Astrocyte of the cerebellum (primary cell): Measurements from ENCODE around the gene BTC.

Source experiments
- DNase-seq: peaks from one replicate; pipeline ENCODE4 v3.0.0-alpha.2; 2011; ENCODE audit warnings: low read depth
- H3K4me3 ChIP-seq: 2 replicates; pipeline ENCODE4 v1.5.1; 2011; ENCODE audit warnings: mild to moderate bottlenecking, low read depth, low read length, moderate library complexity
- CTCF ChIP-seq: IDR thresholded peaks from 2 replicates; pipeline ENCODE4 v1.5.1; 2012; ENCODE audit warnings: low read length, low read depth, moderate library complexity, mild to moderate bottlenecking; ENCODE audit errors: missing control alignments
- in situ Hi-C: cut with HindIII; loops from 2 replicates; pipeline ENCODE4 v1.10.0; 2017; ENCODE audit warnings: low sequenced_read_pairs

Gene BTC

DNA sequence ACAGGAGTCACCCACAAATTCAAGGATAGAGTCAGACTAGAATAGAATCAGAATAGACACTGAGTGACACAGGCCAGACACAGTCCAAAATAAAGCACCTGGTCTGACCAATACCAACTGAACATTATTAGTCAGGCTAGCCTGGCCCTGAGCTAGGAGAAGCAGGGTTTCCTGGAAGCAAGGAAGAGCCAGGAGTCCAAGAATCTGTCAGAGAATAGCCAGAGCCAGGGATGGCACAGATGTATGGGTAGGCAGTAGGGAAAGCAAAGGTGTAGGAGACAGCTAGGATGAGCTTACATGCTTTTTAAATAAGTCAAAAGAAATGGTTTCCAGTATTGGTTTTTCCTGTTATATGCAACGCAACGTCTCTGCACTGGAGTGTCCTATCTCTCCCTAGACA lies 3.7 kb downstream of the BTC start:
- in situ Hi-C loops: no loop called here
- no peak for DNase-seq
- no peak overlapping the region for H3K4me3 ChIP-seq
- TF ChIP-seq CTCF: no peak

DNA sequence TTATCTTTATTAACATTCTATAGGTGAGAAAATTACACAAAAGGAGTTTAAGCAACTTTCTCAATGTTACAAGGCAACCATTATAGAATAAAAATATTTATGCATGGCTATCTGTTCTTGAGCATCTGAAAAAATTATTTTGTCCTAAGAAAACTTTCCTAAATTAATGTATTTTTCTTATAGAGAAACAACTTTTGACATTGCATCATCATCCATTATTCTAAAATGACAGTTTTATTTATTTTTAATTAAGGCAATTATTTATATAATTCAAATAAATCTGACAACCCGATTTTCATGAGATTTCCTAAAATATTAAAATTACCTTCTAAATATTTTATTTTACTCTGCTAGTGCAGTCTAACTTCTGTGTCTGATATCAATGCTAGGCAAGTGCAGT lies 4.8 kb downstream of the BTC start:
- DNase-seq: no peak
- no peak overlapping the region for H3K4me3 ChIP-seq

GRCh38 chr4:74777531-74777930 lies 16.8 kb downstream of the BTC start:
- no peak overlapping the region for H3K4me3 ChIP-seq
- in situ Hi-C loops: no loop called here
- no peak for TF ChIP-seq CTCF
- DNase-seq: no peak

More for the DNA sequence above, 4.8 kb downstream of the BTC start:
- in situ Hi-C loops: no loop called here
- no peak for TF ChIP-seq CTCF

- in situ Hi-C loops: no loop called here
- DNase-seq: no peak
- no peak for TF ChIP-seq CTCF
- no peak overlapping the region for H3K4me3 ChIP-seq
Observed at GRCh38 chr4:74772783-74773182, 21.5 kb downstream of the BTC start.

GRCh38 chr4:74772106-74772505 lies 22.2 kb downstream of the BTC start:
- in situ Hi-C loops: no loop called here
- TF ChIP-seq CTCF: no peak
- DNase-seq: no peak
- H3K4me3 ChIP-seq: no peak overlapping the region

DNA sequence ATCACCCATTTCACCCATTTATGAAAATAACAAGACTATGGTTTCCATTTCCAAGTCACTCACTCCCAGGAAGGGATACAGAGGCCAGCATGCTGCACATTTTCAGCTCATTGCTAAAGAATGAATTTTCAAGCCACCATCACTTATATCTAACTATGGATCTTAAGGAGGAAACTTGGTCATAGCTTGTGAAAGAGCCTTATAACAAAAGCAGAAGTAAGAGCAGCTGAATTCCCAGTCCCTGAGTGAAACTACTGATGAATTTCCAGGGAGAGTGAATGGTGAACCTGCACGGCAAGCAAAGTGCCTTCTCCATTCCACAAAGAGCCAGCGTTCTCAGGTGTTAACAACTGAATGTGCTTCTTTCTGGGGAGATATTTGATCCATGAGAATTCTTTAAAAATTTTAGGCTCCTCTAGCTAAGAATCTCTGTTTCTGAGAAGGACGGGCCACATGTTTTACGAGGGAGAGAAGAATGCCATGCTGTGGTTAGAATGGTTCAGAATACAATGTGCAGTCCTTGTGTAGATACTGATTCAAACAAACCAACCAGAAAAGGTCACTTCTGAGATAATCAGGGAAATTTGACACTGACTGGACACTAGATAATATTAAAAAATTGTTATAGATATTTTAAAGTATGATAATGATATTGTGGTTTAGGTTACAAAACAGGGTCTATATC lies 24.0 kb downstream of the BTC start:
- in situ Hi-C loops: no loop called here
- no peak for DNase-seq
- no peak for TF ChIP-seq CTCF
- H3K4me3 ChIP-seq: no peak overlapping the region
